ENCODE measurements around the gene MGAT5B.

DNA sequence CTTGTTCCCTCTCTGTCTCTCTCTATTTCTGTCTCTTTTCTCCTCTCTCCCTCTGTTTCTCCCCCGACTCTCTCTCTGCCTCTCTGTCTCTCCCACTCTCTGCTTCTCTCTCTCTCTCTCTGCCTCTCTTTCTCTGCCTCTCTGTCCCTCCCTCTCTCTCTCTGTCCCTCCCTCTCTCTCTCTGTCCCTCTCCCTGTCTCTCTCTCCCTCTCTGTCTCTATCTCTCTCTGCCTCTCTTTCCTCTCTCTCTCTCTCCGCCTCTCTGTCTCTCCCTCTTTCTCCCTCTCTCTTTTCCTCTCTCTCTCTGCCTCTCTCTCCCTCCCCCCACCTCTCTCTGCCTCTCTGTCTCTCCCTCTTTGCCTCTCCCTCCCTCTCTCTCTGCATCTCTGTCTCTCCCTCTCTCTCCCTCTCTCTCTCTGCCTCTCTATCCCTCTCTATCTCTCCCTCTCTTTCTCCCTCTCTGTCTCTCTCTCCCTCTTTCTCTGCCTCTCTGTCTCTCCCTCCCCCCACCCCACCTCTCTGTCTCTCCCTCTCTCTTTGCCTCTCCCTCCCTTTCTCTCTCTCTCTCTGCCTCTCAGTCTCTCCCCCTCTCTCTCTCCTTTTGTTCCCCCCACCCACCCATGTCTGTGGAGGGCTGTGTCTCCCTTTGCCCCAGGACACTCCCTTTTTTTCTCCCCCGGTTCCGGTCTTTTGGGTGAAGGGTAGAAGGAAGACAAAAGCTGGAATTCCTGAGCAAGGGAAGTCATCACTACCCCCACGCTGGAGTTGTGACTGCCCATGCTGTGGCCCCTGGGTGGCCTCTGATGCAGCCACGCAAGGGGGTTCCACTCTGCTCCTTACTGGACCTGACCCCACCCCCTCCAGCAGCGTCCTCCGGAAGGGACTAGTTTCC lies 27.1 kb upstream of the MGAT5B start:
- TF ChIP-seq, protein P1, sequence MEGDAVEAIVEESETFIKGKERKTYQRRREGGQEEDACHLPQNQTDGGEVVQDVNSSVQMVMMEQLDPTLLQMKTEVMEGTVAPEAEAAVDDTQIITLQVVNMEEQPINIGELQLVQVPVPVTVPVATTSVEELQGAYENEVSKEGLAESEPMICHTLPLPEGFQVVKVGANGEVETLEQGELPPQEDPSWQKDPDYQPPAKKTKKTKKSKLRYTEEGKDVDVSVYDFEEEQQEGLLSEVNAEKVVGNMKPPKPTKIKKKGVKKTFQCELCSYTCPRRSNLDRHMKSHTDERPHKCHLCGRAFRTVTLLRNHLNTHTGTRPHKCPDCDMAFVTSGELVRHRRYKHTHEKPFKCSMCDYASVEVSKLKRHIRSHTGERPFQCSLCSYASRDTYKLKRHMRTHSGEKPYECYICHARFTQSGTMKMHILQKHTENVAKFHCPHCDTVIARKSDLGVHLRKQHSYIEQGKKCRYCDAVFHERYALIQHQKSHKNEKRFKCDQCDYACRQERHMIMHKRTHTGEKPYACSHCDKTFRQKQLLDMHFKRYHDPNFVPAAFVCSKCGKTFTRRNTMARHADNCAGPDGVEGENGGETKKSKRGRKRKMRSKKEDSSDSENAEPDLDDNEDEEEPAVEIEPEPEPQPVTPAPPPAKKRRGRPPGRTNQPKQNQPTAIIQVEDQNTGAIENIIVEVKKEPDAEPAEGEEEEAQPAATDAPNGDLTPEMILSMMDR (IDR thresholded peaks at IDR 0.05) = no peak
- no peak for TF ChIP-seq EP300 (IDR thresholded peaks at IDR 0.05)

All from sigmoid colon (tissue), 4 donors.